GM10248 (cell line): ENCODE measurements around the gene AMIGO1.

ENCODE experiments used
- CTCF ChIA-PET: fragments of 300-600 bp; sonication (Branson Sonifier 250); formaldehyde crosslinking; extraction: SDS; loops from one replicate; lab custom pipeline; 2021; ENCODE audit warnings: antibody characterized with exemption; lab: Yijun Ruan, JAX
- POLR2A ChIA-PET: fragments of 350-650 bp; sonication (Branson Sonifier 250); formaldehyde crosslinking; extraction: SDS; loops from one replicate; lab custom pipeline; 2020; ENCODE audit warnings: antibody characterized with exemption; lab: Yijun Ruan, JAX
- DNase-seq: peaks from one replicate; pipeline ENCODE4 v3.0.0; 2012; ENCODE audit errors: extremely low spot score
- TF ChIP-seq, protein P1 (sequence below): IDR thresholded peaks from 2 replicates; pipeline ENCODE4 v1.5.1; 2012; ENCODE audit warnings: mild to moderate bottlenecking, low read depth; ENCODE audit errors: extremely low read depth, missing control alignments, control extremely low read depth

The AMIGO1 gene

DNA sequence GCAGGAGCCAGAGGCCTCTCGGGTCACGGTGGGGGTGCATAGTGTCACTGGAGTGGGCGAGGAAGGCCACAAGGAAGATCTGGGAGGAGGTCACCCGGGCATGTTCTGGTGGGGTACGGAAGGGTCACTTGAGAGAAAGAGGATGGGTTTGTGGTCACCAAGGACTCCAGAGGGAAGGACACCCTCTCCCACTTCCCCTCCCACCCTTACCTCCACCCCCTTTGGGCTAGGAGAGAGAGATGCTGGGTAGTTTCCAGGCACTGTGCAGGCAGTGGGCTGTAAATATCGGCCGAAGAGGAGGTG lies 703 bp downstream of the AMIGO1 start:
- ChIA-PET POLR2A (interaction anchor here (0.5 to 1.0 kb wide), 2 partner anchors 16 to 23 kb away, joined by 3 to 4 read pairs; no protein-coding TSS in a partner anchor), CTCF (interaction anchor here (1.1 to 43.8 kb wide), 4 partner anchors 13 to 265 kb away, joined by 4 to 1898 read pairs (median 206); partner anchors contain the start of genes CYB561D1 and GPR61)
- DNase-seq, result no peak
- TF ChIP-seq, protein P1, sequence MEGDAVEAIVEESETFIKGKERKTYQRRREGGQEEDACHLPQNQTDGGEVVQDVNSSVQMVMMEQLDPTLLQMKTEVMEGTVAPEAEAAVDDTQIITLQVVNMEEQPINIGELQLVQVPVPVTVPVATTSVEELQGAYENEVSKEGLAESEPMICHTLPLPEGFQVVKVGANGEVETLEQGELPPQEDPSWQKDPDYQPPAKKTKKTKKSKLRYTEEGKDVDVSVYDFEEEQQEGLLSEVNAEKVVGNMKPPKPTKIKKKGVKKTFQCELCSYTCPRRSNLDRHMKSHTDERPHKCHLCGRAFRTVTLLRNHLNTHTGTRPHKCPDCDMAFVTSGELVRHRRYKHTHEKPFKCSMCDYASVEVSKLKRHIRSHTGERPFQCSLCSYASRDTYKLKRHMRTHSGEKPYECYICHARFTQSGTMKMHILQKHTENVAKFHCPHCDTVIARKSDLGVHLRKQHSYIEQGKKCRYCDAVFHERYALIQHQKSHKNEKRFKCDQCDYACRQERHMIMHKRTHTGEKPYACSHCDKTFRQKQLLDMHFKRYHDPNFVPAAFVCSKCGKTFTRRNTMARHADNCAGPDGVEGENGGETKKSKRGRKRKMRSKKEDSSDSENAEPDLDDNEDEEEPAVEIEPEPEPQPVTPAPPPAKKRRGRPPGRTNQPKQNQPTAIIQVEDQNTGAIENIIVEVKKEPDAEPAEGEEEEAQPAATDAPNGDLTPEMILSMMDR, result no peak

DNA sequence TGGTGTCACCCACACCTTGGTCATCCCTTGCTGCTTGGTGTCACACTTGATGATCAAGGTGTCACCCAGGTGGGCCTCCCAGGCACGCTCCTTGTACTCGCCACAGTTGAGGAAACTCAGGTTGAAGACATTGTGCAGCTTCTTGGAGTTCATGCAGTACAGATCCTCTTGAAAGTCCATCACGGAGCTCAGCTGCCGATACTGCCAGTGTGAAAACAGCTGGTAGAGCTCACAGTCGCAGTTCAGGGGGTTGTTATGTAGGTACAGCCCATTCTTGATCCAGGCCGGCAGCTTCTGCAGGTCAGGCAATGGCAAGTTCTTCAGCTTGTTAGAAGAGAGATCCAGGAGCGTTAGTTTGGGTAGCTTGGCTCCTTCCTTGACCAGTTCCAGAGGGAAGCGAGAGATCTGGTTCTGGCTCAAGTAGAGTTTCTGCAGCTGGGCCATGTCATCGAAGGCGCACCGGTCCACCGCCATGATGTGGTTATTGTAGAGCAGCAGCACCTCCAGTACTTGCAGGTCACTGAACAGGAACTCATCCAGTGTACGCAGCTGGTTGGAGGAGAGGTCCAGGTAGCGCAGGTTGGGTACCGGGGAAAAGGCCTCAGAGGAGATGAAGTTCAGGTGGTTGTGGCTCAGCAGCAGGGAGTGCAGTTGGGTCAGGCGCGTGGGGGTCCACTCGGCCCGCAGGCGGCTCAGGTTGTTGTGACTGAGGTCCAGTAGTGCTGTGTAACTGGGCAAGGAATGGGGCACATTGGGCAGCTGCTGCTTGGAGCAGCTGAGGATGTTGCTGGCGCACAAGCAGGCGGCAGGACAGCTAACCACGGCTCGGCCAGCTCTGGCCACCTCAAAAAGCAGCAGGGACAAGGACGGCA lies 1.3 kb downstream of the AMIGO1 start:
- POLR2A ChIA-PET, result interaction anchor here (0.5 kb wide), 1 partner anchor 17 kb away, joined by 4 read pairs; no protein-coding TSS in a partner anchor

DNA sequence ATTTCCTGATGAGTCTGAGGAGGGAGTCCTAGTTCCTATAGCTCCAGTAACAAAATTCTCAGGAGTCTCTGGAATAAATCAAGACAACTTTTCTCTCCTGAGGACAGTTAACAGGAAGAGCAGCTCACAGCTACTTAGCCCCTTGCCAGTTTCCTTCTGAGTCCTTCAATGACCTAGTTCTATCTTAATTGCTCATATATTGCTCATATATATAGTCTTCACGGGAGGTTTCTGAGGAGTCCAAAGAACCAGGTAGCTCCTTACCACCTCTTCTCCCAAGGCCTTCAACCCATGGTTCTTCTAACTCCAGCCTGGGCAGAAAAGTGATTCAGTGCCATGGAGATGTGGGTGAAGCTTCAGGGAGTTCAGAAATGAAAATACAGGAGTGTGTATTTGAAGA lies 4.6 kb downstream of the AMIGO1 start:
- CTCF ChIA-PET, result interaction anchor here (0.8 to 43.8 kb wide), 5 partner anchors 10 to 136 kb away, joined by 3 to 1898 read pairs (median 19); partner anchors contain the start of genes CYB561D1 and GPR61
- TF ChIP-seq, protein P1, result no peak
- POLR2A ChIA-PET, result no interaction called here
- DNase-seq, result no peak

More for the DNA sequence above, 1.3 kb downstream of the AMIGO1 start:
- TF ChIP-seq, protein P1, result no peak
- DNase-seq, result no peak
- CTCF ChIA-PET, result interaction anchor here (1.6 to 43.8 kb wide), 4 partner anchors 8 to 132 kb away, joined by 7 to 1898 read pairs (median 207); partner anchors contain the start of genes CYB561D1 and GPR61

DNA sequence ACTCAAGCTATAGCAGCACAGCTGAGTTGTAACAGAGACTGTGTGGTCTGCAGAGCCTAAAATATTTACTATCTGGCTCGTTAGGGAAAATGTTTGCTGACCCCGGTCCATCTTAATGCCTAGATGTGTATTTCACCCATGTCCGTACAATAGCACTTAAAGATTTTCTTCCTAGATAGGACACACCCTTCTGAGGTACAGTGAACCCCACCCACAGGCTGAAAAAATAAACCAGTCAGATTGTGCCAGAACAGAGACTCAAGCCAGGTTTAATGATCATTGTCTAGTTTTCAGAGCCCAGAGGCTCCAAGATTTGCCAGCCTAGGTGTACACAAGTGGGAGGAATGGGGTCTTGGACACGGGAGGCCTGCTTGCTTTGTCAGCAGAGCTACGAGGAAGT lies 5.6 kb downstream of the AMIGO1 start:
- no peak for DNase-seq
- POLR2A ChIA-PET, result no interaction called here
- TF ChIP-seq, protein P1, result no peak
- CTCF ChIA-PET, result interaction anchor here (0.7 to 43.8 kb wide), 5 partner anchors 9 to 481 kb away, joined by 4 to 1898 read pairs (median 19); partner anchors contain the start of genes AHCYL1, CYB561D1 and GPR61

DNA sequence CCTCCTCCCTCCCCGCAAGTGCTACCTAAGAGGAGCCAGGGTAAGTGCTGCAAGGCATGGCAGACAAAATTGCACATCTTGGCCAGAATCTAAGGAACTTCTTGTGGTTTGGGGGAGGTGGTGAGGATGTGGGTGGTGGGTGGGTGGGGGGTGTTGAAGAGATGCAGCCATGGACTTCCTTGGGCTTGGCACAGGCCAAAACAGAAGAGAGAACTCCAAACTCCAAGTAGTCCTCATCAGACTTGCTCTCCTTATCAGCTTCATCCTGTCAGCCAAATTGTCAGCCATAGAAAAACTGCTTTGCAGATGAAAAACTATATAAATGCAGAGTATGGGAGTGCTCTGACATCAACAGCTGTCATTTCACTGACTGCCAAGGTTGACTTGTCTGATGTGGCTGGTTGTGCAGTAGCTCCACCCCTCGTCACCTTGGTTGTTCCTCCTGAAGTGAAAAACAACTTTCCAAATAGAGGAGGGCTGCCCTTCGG lies 7.1 kb downstream of the AMIGO1 start:
- no peak for DNase-seq
- TF ChIP-seq, protein P1, result no peak
- POLR2A ChIA-PET, result no interaction called here
- CTCF ChIA-PET, result interaction anchor here (16.0 to 43.8 kb wide), 3 partner anchors 7 to 32 kb away, joined by 406 to 1898 read pairs (median 406); partner anchors contain the start of genes AMIGO1, CYB561D1 and GPR61

DNA sequence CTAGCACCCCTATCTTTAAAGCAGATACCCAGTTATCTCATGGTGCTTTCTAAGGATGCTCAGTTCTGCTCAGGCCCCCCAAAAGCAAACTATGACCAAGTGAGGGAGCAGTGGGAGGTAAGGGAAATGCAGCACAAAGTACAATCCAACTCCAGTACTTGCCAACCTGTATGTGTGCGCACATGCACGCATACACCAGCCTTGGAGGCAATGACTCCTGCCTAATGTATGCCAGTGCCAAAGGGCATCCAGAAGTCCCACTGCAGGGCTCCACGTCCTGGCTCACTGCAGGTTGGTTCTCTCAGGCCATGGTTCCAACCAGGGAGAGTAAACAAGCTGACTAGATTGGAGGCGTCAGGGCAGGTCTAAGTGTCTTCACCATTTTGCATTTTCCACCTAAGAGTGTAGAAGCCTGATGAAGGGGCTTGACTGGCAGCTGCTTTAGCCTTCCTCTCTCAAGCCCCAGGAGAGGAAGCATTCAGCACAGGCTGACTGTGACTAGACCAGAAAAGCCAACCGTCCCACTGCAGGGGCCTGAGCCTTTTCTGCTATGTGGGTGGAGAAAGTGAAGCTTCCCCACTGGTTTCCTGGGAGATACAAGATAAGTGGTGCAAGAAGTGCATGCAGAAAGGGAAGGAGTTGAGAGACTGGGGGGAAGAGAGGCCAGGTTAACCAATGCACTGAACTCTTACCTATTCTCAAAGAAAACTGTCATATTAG lies 7.7 kb downstream of the AMIGO1 start:
- ChIA-PET CTCF (interaction anchor here (4.9 to 43.8 kb wide), 4 partner anchors 6 to 32 kb away, joined by 39 to 1898 read pairs (median 406); partner anchors contain the start of genes AMIGO1, CYB561D1 and GPR61), POLR2A (no interaction called here)
- DNase-seq, result no peak
- TF ChIP-seq, protein P1, result no peak
